HEK293T (cell line): ENCODE measurements around the gene STIP1.

Experiments
- CTCF ChIA-PET: fragments of 350-600 bp; formaldehyde crosslinking; extraction: SDS; loops from one replicate; lab custom pipeline; 2021; ENCODE audit warnings: antibody characterized with exemption, inconsistent platforms; lab: Yijun Ruan, JAX
- POLR2A ChIA-PET: fragments of 350-600 bp; formaldehyde crosslinking; extraction: SDS; loops from one replicate; lab custom pipeline; 2020; ENCODE audit warnings: antibody characterized with exemption, inconsistent platforms; lab: Yijun Ruan, JAX
- DNase-seq: peaks from one replicate; pipeline ENCODE4 v3.0.0; 2012; ENCODE audit warnings: mixed read lengths; ENCODE audit errors: extremely low spot score
- ARNT ChIP-seq: fragments of 450-650 bp; IDR thresholded peaks from 2 replicates; pipeline ENCODE4 v1.6.1; 2017; ENCODE audit warnings: mild to moderate bottlenecking
- BHLHE40 ChIP-seq: fragments of 450-650 bp; IDR thresholded peaks from 2 replicates; pipeline ENCODE4 v1.6.1; 2016; ENCODE audit warnings: mild to moderate bottlenecking, moderate library complexity, borderline replicate concordance
- CTBP1 ChIP-seq: fragments of 450-650 bp; IDR thresholded peaks from 2 replicates; pipeline ENCODE4 v1.6.1; 2016; ENCODE audit warnings: borderline replicate concordance
- ELF4 ChIP-seq: fragments of 450-650 bp; IDR thresholded peaks from 2 replicates; pipeline ENCODE4 v1.6.1; 2017; ENCODE audit warnings: antibody characterized with exemption
- FOXA1 ChIP-seq: fragments of 450-650 bp; IDR thresholded peaks from 2 replicates; pipeline ENCODE4 v1.6.1; 2016; ENCODE audit warnings: mild to moderate bottlenecking
- FOXK2 ChIP-seq: fragments of 450-650 bp; IDR thresholded peaks from 2 replicates; pipeline ENCODE4 v1.6.1; 2016; ENCODE audit warnings: mild to moderate bottlenecking
- FOXM1 ChIP-seq: fragments of 450-650 bp; IDR thresholded peaks from 2 replicates; pipeline ENCODE4 v1.6.1; 2017; ENCODE audit warnings: mild to moderate bottlenecking, borderline replicate concordance
- HDGF ChIP-seq: fragments of 450-650 bp; IDR thresholded peaks from 2 replicates; pipeline ENCODE4 v1.6.1; 2017; ENCODE audit warnings: antibody characterized with exemption, borderline replicate concordance
- L3MBTL2 ChIP-seq: fragments of 450-650 bp; conservative IDR thresholded peaks from 2 replicates; pipeline ENCODE4 v1.6.1; 2016; ENCODE audit warnings: mild to moderate bottlenecking
- LEF1 ChIP-seq: fragments of 450-650 bp; IDR thresholded peaks from 2 replicates; pipeline ENCODE4 v1.6.1; 2017; ENCODE audit warnings: mild to moderate bottlenecking, borderline replicate concordance
- NFRKB ChIP-seq: fragments of 450-650 bp; IDR thresholded peaks from 2 replicates; pipeline ENCODE4 v1.6.1; 2016; ENCODE audit warnings: mild to moderate bottlenecking, moderate library complexity
- SP1 ChIP-seq: fragments of 450-650 bp; IDR thresholded peaks from 2 replicates; pipeline ENCODE4 v1.6.1; 2017
- SUZ12 ChIP-seq: fragments of 450-650 bp; IDR thresholded peaks from 2 replicates; pipeline ENCODE4 v1.6.1; 2016; ENCODE audit warnings: mild to moderate bottlenecking
- TARDBP ChIP-seq: fragments of 450-650 bp; IDR thresholded peaks from 2 replicates; pipeline ENCODE4 v1.6.1; 2016
- ZNF384 ChIP-seq: fragments of 450-650 bp; IDR thresholded peaks from 2 replicates; pipeline ENCODE4 v1.6.1; 2016
- TF ChIP-seq, protein P1 (sequence below): fragments of 450-650 bp; IDR thresholded peaks from 2 replicates; pipeline ENCODE4 v1.6.1; 2016

STIP1 gene

DNA sequence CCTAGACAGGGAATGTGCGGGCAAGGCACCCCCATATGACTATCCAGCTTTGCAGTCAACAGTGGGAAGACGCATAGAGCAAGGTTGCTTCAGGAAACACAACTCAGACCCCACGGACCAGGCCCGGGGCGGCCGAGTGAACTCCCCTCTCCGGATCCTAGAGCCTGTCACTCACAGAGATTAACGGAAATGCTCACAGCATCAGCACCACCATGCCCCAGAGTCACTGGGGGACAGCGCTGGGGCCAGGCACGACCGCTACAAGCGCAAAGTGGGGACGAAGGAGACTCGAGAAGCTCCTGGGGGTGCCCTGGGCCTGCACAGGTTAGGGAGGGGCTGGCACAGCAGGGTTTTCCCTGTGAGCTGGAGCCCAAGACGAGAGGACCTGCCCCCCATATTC lies 35.9 kb upstream of the STIP1 start:
- no peak for DNase-seq
- POLR2A ChIA-PET = interaction anchor here (0.9 to 1.2 kb wide), 2 partner anchors 16 to 211 kb away, joined by 3 to 5 read pairs; partner anchors contain the start of genes MACROD1 and NAA40
- TF ChIP-seq HDGF (no peak), FOXA1 (no peak), ELF4 (no peak), BHLHE40 (no peak), FOXM1 (no peak), NFRKB (no peak), LEF1 (no peak), CTBP1 (no peak), FOXK2 (no peak), ZNF384 (no peak), SP1 (no peak), L3MBTL2 (no peak), ARNT (no peak), TARDBP (no peak), SUZ12 (no peak)
- TF ChIP-seq, protein P1, sequence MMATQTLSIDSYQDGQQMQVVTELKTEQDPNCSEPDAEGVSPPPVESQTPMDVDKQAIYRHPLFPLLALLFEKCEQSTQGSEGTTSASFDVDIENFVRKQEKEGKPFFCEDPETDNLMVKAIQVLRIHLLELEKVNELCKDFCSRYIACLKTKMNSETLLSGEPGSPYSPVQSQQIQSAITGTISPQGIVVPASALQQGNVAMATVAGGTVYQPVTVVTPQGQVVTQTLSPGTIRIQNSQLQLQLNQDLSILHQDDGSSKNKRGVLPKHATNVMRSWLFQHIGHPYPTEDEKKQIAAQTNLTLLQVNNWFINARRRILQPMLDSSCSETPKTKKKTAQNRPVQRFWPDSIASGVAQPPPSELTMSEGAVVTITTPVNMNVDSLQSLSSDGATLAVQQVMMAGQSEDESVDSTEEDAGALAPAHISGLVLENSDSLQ = no peak
- CTCF ChIA-PET = interaction anchor here (1.2 to 1.4 kb wide), 2 partner anchors 113 to 312 kb away, joined by 3 read pairs; no protein-coding TSS in a partner anchor

GRCh38 chr11:64150481-64151239 lies 35.3 kb upstream of the STIP1 start:
- CTCF ChIA-PET = interaction anchor here (0.6 to 1.4 kb wide), 3 partner anchors 96 to 312 kb away, joined by 3 read pairs; no protein-coding TSS in a partner anchor
- TF ChIP-seq ARNT (no peak), HDGF (no peak), ZNF384 (no peak), SUZ12 (no peak)
- POLR2A ChIA-PET = no interaction called here
- DNase-seq = no peak

GRCh38 chr11:64151337-64151736 lies 34.6 kb upstream of the STIP1 start:
- CTCF ChIA-PET = interaction anchor here (0.6 to 1.1 kb wide), 4 partner anchors 97 to 313 kb away, joined by 3 read pairs; no protein-coding TSS in a partner anchor
- DNase-seq = no peak
- TF ChIP-seq SUZ12 = no peak
- TF ChIP-seq SP1 = no peak
- no peak for TF ChIP-seq FOXA1
- TF ChIP-seq, protein P1 = no peak
- no peak for TF ChIP-seq ARNT
- TF ChIP-seq TARDBP = no peak
- no peak for TF ChIP-seq ZNF384
- TF ChIP-seq L3MBTL2 = no peak
- no peak for TF ChIP-seq FOXK2
- no peak for TF ChIP-seq ELF4
- no peak for TF ChIP-seq LEF1
- TF ChIP-seq HDGF = no peak
- no peak for TF ChIP-seq FOXM1
- no peak for TF ChIP-seq NFRKB
- TF ChIP-seq CTBP1 = no peak
- POLR2A ChIA-PET = no interaction called here

DNA sequence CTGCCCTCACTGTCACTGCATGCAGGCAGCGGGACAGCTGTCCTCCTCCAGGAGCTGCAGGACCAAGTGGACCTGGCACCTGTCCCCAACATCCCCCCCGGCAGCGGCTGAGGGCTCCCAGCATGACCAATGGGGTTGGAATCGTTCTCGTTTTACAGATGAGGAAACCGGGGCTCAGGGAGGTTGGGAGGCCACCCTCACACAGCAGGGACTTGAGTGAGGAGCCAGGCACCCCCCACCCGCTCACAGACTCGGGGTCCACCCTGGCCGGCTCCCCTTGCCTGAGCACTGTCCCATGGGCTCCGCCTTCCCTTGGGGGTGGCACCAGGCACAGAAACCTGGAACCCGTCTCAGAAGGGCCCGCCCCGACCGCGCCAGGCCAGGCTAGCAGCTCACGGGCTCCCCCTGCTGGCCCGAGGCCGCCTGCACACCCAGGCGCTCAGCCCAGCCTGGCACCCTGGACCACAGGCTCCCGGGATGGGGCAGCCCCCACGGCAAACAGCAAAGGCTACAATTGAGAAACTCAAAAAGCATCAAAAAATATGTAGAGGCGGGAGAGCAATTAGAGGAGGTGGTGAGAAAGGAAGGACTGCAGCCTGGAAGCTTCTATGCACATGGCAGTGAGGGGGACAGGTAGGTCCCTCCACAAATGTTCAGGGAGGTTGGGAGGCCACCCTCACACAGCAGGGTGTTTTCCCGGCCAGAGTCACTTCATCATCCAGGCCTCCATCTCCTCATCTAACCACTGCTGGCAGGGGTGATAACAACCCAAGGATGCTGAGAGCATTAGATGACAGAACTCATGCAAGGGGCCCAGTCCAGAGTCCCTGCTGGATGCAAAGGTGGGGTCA lies 32.9 kb upstream of the STIP1 start:
- CTCF ChIA-PET = interaction anchor here (0.5 to 1.5 kb wide), 3 partner anchors 10 to 494 kb away, joined by 3 to 5 read pairs (median 5); no protein-coding TSS in a partner anchor
- POLR2A ChIA-PET = no interaction called here
- no peak for TF ChIP-seq ELF4
- no peak for TF ChIP-seq SP1
- no peak for TF ChIP-seq SUZ12
- no peak for TF ChIP-seq TARDBP
- TF ChIP-seq FOXK2 = no peak
- no peak for TF ChIP-seq BHLHE40
- no peak for TF ChIP-seq NFRKB
- TF ChIP-seq, protein P1 = no peak
- no peak for TF ChIP-seq CTBP1
- no peak for TF ChIP-seq ZNF384
- no peak for TF ChIP-seq ARNT
- TF ChIP-seq FOXA1 = no peak

GRCh38 chr11:64153812-64154211 lies 32.2 kb upstream of the STIP1 start:
- ChIA-PET POLR2A (no interaction called here), CTCF (no interaction called here)
- no peak for TF ChIP-seq ZNF384
- TF ChIP-seq FOXM1 = no peak
- no peak for TF ChIP-seq ARNT
- TF ChIP-seq NFRKB = no peak
- TF ChIP-seq ELF4 = no peak
- TF ChIP-seq, protein P1 = no peak
- TF ChIP-seq BHLHE40 = no peak
- TF ChIP-seq FOXA1 = no peak
- TF ChIP-seq FOXK2 = no peak
- no peak for TF ChIP-seq L3MBTL2
- no peak for TF ChIP-seq TARDBP
- no peak for TF ChIP-seq LEF1
- no peak for TF ChIP-seq HDGF
- no peak for TF ChIP-seq CTBP1
- TF ChIP-seq SUZ12 = no peak
- no peak for TF ChIP-seq SP1
- DNase-seq = no peak

More for the DNA sequence above, 32.9 kb upstream of the STIP1 start:
- peak; percentile 92 for DNase-seq
